ENCODE data around the gene ZC2HC1B.
"Not testable (repeated sequence)": the region's sequence is repeated elsewhere in the genome, so short reads cannot be mapped to it uniquely, and the experiment has no call there.

ZC2HC1B gene

DNA sequence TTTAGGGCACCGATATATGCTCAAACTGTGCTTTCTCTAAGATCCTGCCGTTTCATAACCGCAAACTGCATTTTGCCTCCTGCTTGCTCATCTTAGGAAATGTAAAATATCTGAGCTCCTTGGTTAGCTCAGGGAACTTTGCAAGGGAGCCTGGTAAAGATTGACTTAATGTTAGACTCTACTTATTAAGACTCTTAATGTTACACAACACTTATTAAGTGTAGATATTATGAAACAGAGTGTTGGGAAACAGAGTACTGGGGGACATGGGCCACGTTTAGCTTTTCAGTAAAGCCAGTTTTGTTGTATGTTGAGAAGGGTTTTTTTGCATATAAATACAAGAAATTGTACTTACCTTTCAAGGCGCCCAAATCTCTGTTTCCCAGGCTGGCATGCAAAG is 19.2 kb upstream of the ZC2HC1B start:
- TF ChIP-seq POLR2A (IDR thresholded peaks at IDR 0.05; ENCODE audit: low read depth, low read length), result no peak
- FAIRE-seq, result no peak
- DNase-seq (ENCODE audit: insufficient read length, low spot score), result no peak

DNA sequence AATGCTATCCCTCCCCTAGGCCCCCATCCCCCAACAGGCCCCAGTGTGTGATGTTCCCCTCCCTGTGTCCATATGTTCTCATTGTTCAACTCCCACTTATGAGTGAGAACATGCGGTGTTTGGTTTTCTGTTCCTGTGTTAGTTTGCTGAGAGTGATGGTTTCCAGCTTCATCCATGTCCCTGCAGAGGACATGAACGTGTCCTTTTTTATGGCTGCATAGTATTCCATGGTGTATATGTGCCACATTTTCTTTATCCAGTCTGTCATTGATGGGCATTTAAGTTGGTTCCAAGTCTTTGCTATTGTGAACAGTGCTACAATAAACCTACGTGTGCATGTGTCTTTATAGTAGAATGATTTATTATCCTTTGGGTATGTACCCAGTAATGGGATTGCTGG is 12.6 kb upstream of the ZC2HC1B start:
- not testable (repeated sequence) for DNase-seq (ENCODE audit: insufficient read length, low spot score); FAIRE-seq

DNA sequence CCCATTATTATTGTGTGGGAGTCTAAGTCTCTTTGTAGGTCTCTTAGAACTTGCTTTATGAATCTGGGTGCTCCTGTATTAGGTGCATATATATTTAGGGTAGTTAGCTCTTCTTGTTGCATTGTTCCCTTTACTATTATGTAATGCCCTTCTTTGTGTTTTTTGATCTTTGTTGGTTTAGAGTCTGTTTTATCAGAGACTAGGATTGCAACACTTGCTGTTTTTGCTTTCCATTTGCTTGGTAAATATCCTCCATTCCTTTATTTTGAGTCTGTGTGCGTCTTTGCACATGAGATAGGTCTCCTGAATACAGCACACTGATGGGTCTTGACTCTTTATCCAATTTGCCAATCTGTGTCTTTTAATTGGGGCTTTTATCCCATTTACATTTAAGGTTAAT is 9.2 kb upstream of the ZC2HC1B start:
- FAIRE-seq; DNase-seq (ENCODE audit: insufficient read length, low spot score): not testable (repeated sequence)

DNA sequence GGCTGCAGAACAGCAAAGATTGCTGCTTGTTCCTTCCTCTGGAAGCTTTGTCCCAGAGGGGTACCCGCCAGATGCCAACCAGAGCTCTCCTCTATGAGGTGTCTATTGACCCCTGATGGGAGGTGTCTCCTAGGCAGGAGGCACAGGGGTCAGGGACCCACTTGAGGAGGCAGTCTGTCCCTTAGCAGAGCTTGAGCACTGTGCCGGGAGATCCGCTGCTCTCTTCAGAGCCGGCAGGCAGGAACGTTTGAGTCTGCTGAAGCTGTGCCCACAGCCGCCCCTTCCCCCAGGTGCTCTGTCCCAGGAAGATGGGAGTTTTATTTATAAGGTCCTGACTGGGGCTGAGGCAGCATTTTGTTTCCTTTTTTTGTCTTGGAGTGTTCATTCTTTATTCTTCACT is 7.5 kb upstream of the ZC2HC1B start:
- FAIRE-seq; DNase-seq (ENCODE audit: insufficient read length, low spot score): not testable (repeated sequence)

DNA sequence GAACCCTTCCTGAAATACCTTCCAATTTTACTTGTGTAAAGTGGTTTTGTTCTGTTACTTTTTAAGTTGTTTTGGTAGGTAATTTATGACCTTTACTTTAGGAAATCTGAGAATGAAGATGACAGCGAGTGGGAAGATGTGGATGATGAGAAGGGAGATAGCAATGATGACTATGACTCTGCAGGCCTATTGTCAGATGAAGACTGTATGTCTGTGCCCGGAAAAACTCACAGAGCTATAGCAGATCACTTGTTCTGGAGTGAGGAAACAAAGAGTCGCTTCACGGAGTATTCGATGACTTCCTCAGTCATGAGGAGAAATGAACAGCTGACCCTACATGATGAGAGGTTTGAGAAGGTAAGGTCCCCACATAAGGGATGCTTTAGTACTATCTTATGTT is 6.6 kb upstream of the ZC2HC1B start:
- no peak for DNase-seq (ENCODE audit: insufficient read length, low spot score)
- FAIRE-seq, result no peak
- no peak for TF ChIP-seq POLR2A (IDR thresholded peaks at IDR 0.05; ENCODE audit: low read depth, low read length)

DNA sequence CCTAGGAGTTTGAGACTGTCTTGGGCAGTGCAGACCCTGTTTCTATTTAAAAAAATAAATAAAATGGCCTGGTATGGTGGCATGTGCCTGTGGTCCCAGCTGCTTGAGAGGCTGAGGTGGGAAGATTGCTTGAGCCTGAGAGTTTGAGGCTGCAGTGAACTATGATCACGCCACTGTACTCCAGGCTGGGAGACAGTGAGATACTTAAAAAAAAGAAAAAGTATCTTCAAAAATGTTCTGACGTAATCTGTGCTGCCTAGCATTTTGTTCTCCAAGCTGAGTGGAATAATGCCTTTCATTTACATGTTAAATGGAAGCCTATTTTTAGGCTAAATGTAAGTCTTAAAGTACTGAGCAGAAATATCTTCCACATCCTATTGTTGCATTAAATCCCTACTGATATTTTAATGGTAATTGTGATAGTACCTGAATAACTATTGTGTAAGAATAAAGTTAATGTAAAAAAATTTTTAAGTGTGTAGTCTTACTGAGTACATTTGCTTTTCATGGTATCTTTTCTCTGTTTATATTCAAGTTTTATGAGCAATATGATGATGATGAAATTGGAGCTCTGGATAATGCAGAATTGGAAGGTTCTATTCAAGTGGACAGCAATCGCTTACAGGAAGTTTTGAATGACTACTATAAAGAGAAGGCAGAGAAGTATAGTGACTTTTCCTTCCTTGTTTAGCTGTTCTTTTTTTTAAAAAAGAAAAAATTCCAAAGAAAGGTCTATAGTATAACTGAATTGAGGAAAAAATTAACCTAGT is 4.2 kb upstream of the ZC2HC1B start:
- FAIRE-seq (no peak), DNase-seq (ENCODE audit: insufficient read length, low spot score) (no peak)
- no peak for TF ChIP-seq POLR2A (IDR thresholded peaks at IDR 0.05; ENCODE audit: low read depth, low read length)

DNA sequence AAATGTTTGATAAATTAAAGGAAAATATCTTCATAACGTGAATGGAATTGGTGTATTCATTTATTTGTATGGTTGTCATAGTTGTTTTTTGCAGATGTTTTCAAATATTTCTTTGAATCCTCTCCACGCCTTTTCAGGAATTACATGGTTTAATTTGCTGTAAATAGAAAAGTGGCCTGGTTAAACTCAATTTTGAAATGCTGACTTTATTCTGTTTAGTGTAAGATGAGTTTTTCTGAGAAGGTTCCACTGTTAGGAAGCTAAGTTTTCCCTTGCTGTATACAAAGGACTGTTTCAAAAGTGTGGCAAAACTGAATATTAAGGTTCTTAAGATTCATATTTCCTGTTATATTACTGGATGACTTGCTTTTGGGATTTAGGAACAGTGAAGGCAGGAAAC is 503 bp upstream of the ZC2HC1B start:
- DNase-seq (ENCODE audit: insufficient read length, low spot score), result no peak
- no peak for FAIRE-seq
- no peak for TF ChIP-seq POLR2A (IDR thresholded peaks at IDR 0.05; ENCODE audit: low read depth, low read length)

DNA sequence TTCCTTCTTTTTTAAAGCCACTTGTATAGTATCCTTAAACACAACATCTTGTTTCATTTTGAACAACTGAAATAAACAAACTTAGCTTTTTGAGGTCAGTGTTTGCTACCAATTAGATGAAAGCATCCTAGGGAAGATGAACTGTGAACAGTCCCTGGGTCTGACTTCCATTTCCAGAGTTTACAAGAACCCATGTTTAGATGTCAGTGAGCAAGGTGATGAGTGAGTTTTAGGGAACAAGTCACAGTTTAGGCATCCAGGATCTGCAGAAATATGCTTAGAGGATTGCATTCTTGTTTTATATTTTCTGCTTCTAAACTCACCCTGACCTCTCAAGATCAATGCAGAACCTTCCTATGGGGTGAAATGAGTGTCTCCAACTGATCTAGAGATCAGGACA is 3.0 kb downstream of the ZC2HC1B start:
- no peak for FAIRE-seq
- no peak for TF ChIP-seq POLR2A (IDR thresholded peaks at IDR 0.05; ENCODE audit: low read depth, low read length)
- DNase-seq (ENCODE audit: insufficient read length, low spot score), result no peak

DNA sequence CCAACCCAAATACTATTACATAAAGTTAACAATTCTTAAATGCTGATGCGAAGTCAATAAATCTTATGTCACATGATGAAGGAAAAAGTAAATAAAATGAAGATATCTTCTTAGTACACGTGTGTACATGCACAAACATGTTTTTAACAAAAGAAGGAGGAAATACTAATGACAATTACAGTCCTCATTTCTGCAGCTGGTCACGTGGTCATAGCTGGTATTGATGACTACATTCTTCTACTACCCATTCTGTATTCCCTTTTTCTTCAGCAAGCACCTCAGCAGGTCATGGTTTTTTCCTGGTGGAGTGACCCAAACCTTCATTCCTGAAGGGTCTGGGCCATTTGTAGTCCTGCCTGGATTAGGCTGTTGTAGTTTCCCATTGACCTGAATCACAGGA is 4.5 kb downstream of the ZC2HC1B start:
- not testable (repeated sequence) for DNase-seq (ENCODE audit: insufficient read length, low spot score); FAIRE-seq

DNA sequence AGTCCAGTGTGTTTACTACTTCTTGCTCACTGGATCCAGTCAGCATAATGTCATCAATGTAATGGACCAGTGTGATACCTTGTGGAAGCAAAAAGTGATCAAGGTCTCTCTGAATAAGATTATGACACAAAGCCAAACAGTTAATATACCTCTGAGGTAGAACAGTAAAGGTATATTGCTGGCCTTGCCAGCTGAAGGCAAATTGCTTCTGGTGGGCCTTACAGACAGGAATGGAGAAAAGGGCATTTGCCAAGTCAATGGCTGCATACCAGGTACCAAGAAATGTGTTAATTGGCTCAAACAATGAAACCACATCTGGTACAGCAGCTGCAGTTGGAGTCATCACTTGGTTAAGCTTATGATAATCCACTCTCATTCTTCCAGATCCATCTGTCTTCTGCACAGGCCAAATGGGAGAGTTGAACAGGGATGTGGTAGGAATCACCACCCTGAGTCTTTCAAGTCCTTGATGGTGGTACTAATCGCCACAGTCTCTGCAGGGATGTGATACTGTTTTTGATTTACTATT is 7.0 kb downstream of the ZC2HC1B start:
- not testable (repeated sequence) for FAIRE-seq

DNA sequence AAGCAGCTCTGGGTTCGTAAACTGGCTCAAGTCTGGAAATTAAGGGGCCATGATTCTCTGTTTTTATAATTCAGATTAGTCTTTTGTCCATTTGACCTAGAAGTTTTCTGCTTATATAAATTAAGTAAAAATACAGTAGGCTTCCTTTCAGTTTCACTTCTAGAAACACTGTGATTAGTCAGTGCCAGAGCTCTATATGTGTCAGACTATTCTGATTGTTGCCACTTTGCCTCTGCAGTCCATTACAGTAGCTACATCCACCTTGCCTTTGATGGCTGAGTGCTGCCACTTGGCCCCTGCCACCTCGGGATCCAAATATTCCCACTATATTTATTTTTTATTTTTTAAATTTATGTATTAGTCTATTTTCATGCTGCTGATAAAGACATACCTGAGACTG is 7.9 kb downstream of the ZC2HC1B start:
- no peak for TF ChIP-seq POLR2A (IDR thresholded peaks at IDR 0.05; ENCODE audit: low read depth, low read length)
- no peak for FAIRE-seq
- no peak for DNase-seq (ENCODE audit: insufficient read length, low spot score)

More for the DNA sequence above, 7.0 kb downstream of the ZC2HC1B start:
- not testable (repeated sequence) for DNase-seq (ENCODE audit: insufficient read length, low spot score)

DNA sequence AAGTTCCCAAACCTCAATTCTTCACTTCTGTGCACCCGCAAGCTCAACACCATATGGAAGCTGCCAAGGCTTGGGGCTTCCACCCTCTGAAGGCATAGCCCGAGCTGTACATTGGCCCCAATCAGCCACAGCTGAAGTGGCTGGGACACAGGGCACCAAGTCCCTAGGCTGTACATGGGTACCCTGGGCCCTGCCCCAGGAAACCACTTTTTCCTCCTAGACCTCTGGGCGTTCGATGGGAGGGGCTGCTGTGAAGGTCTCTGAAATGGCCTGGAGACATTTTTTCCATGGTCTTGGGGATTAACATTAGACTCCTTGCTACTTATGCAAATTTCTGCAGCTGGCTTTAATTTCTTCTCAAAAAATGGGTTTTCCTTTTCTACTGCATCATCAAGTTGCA is 9.3 kb downstream of the ZC2HC1B start:
- not testable (repeated sequence) for DNase-seq (ENCODE audit: insufficient read length, low spot score); FAIRE-seq

DNA sequence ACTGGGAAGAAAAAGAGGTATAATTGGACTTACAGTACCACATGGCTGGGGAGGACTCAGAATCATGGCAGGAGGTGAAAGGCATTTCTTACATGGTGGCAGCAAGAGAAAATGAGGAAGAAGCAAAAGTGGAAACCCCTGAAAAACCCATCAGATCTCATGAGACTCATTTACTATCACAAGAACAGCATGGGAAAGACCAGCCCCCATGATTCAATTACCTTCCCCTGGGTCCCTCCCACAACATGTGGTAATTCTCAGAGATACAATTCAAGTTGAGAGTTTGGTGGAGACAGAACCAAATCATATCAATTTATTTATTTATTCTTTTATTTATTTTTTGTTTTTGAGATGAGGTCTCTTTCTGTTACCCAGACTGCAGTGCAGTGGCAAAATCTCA is 10.2 kb downstream of the ZC2HC1B start:
- not testable (repeated sequence) for DNase-seq (ENCODE audit: insufficient read length, low spot score); FAIRE-seq

DNA sequence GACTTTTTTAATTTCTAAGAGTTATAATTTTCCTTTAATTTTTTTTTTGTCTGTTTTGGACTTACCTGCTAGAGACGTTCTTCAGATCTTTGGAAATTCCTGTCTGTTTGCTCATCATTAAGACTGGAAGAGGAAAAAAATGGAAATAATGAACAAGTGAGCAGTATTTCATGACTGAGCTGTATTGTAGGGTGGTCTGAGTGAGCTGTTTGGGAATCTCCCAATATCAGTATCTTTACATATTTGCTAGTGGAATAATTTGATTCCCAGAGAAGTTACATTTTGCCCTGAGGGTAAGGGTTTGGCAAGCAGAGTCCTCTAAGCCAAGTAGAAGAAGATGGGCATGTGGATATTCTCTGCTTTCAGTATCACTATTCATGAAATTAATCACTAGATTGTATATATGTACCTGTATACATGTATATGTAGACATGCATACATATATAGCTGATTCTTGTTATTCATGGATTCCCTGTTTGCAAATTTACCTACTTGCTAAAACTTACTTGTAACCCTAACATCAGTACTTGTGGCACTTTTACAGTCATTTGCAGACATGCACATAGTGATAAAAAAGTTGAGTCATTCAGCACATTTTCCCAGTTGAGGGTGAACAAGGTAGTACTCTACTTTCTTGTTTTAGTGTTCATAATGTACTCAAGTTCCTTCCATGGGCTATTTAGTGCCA is 13.5 kb downstream of the ZC2HC1B start:
- FAIRE-seq (no peak), DNase-seq (ENCODE audit: insufficient read length, low spot score) (no peak)
- TF ChIP-seq POLR2A (IDR thresholded peaks at IDR 0.05; ENCODE audit: low read depth, low read length), result no peak

DNA sequence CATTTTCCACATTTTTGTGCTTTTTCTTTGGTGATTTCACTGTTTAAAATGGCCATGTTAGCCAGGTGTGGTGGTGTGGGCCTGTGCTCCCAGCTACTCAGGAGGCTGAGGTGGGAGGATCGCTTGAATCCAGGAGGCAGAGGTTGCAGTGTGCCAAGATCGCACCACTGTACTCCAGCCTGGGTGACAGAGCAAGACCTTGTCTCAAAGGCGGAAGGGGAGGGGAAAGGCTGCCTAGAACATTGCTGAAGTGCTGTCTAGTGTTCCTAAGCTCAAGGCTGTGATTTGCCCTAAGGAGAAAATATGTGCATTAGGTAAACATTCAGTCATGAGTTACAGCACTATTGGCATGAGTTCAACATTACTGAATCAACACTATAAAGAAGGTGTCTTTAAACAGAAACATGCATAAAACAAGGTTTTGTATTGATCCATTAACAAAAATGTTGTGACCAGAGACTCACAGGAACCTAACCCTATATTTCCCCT is 14.0 kb downstream of the ZC2HC1B start:
- no peak for TF ChIP-seq POLR2A (IDR thresholded peaks at IDR 0.05; ENCODE audit: low read depth, low read length)
- FAIRE-seq (no peak), DNase-seq (ENCODE audit: insufficient read length, low spot score) (no peak)
